KMS-11 (cell line): ENCODE data around the gene JARID2.
A peak's percentile ranks its signal among the peaks of the same experiment; 100 is the strongest.

ENCODE experiments used
- H2AFZ ChIP-seq: fragments of 200-600 bp; sonication (generic); 2 replicates; pipeline ENCODE4 v1.6.1; 2016; ENCODE audit warnings: antibody characterized with exemption, mixed run types, low read depth
- H3K27ac ChIP-seq: fragments of 200-600 bp; sonication (generic); 2 replicates; pipeline ENCODE4 v1.6.1; 2016; ENCODE audit warnings: mild to moderate bottlenecking, mixed run types
- H3K27me3 ChIP-seq: fragments of 200-600 bp; sonication (generic); 2 replicates; pipeline ENCODE4 v1.6.1; 2017; ENCODE audit warnings: mild to moderate bottlenecking, low read depth, mixed run types, moderate library complexity; ENCODE audit not compliant: insufficient read depth
- H3K36me3 ChIP-seq: fragments of 200-600 bp; sonication (generic); 2 replicates; pipeline ENCODE4 v1.6.1; 2017; ENCODE audit warnings: mild to moderate bottlenecking, mixed run types; ENCODE audit not compliant: insufficient read depth
- H3K4me1 ChIP-seq: fragments of 200-600 bp; sonication (generic); 2 replicates; pipeline ENCODE4 v1.6.1; 2016; ENCODE audit warnings: mild to moderate bottlenecking, low read depth, mixed run types; ENCODE audit not compliant: poor library complexity, severe bottlenecking
- H3K4me2 ChIP-seq: fragments of 200-600 bp; sonication (generic); 2 replicates; pipeline ENCODE4 v1.7.0; 2016; ENCODE audit warnings: mild to moderate bottlenecking, mixed run types
- H3K4me3 ChIP-seq: fragments of 200-600 bp; sonication (generic); IDR thresholded peaks from 2 replicates; pipeline ENCODE4 v1.6.1; 2017; ENCODE audit warnings: low read depth, low read length, mixed read lengths; ENCODE audit not compliant: insufficient read depth
- H3K79me2 ChIP-seq: fragments of 200-600 bp; sonication (generic); 2 replicates; pipeline ENCODE4 v1.6.1; 2016; ENCODE audit warnings: low read depth, mixed run types; ENCODE audit not compliant: insufficient read depth
- H3K9ac ChIP-seq: fragments of 200-600 bp; sonication (generic); 2 replicates; pipeline ENCODE4 v1.6.1; 2016; ENCODE audit warnings: mild to moderate bottlenecking, mixed run types
- H4K20me1 ChIP-seq: fragments of 200-600 bp; sonication (generic); 2 replicates; pipeline ENCODE4 v1.6.1; 2016; ENCODE audit warnings: mild to moderate bottlenecking, mixed run types; ENCODE audit not compliant: insufficient read depth
- TF ChIP-seq, protein P1 (sequence below): fragments of 200-600 bp; sonication (generic); conservative IDR thresholded peaks from 2 replicates; pipeline ENCODE4 v1.6.1; 2017; ENCODE audit warnings: low read depth, mild to moderate bottlenecking, antibody characterized with exemption, low read length, moderate library complexity, mixed read lengths

The JARID2 gene

GRCh38 chr6:15464211-15464725, 218.4 kb downstream of the JARID2 start:
- TF ChIP-seq, protein P1, sequence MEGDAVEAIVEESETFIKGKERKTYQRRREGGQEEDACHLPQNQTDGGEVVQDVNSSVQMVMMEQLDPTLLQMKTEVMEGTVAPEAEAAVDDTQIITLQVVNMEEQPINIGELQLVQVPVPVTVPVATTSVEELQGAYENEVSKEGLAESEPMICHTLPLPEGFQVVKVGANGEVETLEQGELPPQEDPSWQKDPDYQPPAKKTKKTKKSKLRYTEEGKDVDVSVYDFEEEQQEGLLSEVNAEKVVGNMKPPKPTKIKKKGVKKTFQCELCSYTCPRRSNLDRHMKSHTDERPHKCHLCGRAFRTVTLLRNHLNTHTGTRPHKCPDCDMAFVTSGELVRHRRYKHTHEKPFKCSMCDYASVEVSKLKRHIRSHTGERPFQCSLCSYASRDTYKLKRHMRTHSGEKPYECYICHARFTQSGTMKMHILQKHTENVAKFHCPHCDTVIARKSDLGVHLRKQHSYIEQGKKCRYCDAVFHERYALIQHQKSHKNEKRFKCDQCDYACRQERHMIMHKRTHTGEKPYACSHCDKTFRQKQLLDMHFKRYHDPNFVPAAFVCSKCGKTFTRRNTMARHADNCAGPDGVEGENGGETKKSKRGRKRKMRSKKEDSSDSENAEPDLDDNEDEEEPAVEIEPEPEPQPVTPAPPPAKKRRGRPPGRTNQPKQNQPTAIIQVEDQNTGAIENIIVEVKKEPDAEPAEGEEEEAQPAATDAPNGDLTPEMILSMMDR, result peak; percentile 82
- Histone ChIP-seq H2AFZ (no peak overlapping the region), H3K9ac (no peak overlapping the region), H3K4me2 (no peak overlapping the region), H4K20me1 (no peaks in the 10 kb centered on the region), H3K36me3 (no peaks in the 10 kb centered on the region), H3K27ac (no peak overlapping the region), H3K4me1 (no peaks in the 10 kb centered on the region), H3K79me2 (no peaks in the 10 kb centered on the region; the same call in 1 of the 2 replicates), H3K27me3 (no peaks in the 10 kb centered on the region), H3K4me3 (no peak overlapping the region)

GRCh38 chr6:15465212-15465611, 219.3 kb downstream of the JARID2 start:
- H3K4me1 ChIP-seq, result no peaks in the 10 kb centered on the region
- H3K4me2 ChIP-seq, result no peak overlapping the region
- H3K36me3 ChIP-seq, result no peaks in the 10 kb centered on the region
- no peak overlapping the region for H3K9ac ChIP-seq
- no peaks in the 10 kb centered on the region for H3K27me3 ChIP-seq
- no peak overlapping the region for H3K27ac ChIP-seq
- no peak overlapping the region for H2AFZ ChIP-seq
- H3K4me3 ChIP-seq, result no peak overlapping the region
- no peaks in the 10 kb centered on the region for H4K20me1 ChIP-seq
- TF ChIP-seq, protein P1, result no peak
- no peaks in the 10 kb centered on the region; the same call in 1 of the 2 replicates for H3K79me2 ChIP-seq

GRCh38 chr6:15470746-15471145, 224.9 kb downstream of the JARID2 start:
- Histone ChIP-seq H2AFZ (no peak overlapping the region), H3K4me3 (no peak overlapping the region), H3K9ac (no peak overlapping the region), H3K4me2 (no peak overlapping the region), H3K4me1 (no peaks in the 10 kb centered on the region), H4K20me1 (no peaks in the 10 kb centered on the region), H3K36me3 (no peaks in the 10 kb centered on the region), H3K27me3 (no peaks in the 10 kb centered on the region), H3K27ac (no peak overlapping the region), H3K79me2 (no peaks in the 10 kb centered on the region)
- TF ChIP-seq, protein P1, result no peak

DNA sequence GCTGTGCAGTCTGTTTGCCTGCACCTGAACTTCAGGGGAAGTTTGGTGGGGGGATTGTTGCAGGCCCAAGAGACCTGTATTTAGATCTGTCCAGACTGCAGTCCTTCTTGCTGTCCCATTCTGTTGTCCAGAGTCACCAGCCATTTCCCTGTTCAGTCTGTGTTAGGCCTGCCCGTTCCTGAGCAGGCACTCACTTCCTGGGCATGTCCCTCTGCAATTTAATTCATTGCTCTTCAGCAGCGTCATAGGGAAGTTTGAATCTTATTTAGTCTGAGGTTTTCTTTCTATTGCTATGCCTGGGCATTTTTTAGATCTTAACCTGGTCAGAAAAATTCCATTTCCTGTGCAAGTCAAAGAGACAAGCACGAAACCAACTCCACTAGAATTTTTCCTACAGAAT, 226.8 kb downstream of the JARID2 start:
- Histone ChIP-seq H3K4me2 (no peak overlapping the region), H3K27ac (no peak overlapping the region), H3K36me3 (no peaks in the 10 kb centered on the region), H4K20me1 (no peaks in the 10 kb centered on the region), H3K27me3 (no peaks in the 10 kb centered on the region), H3K4me1 (no peaks in the 10 kb centered on the region), H3K79me2 (no peaks in the 10 kb centered on the region), H2AFZ (no peak overlapping the region), H3K9ac (no peak overlapping the region), H3K4me3 (no peak overlapping the region)
- TF ChIP-seq, protein P1, result no peak
